ENCODE measurements around the gene NUFIP1. TPM values are rescaled to one million over a fixed set of nuclear protein-coding genes. Genes with fewer than 3 reads are reported as not detected.

Gene NUFIP1
- total and polyA plus RNA-seq, 2 of the 8 experiments (the other 6 are each of a cell fraction or from before 2014, with no cell fraction given) = 4.6 to 16.6 TPM

GRCh38 chr13:44906713-44907112 is 82.6 kb downstream of the NUFIP1 start (continued):
- no peak for TF ChIP-seq KDM5A (IDR thresholded peaks at IDR 0.05; ENCODE audit: low read length)
